Stomach smooth muscle (tissue), 2 donors: ENCODE data around the gene RTL5.

Experiments
- H3K27ac ChIP-seq: one replicate; pipeline ENCODE4 v1.7.0; 2013; ENCODE audit warnings: mild to moderate bottlenecking, low read length, inconsistent platforms
- H3K27me3 ChIP-seq, 2 donors: one replicate each; pipeline ENCODE4 v1.7.0; 2013; ENCODE audit warnings: low read length in 2 of 2; ENCODE audit not compliant: insufficient read depth in 2 of 2, control insufficient read depth in 1 of 2
- H3K36me3 ChIP-seq, 2 donors: one replicate each; pipeline ENCODE4 v1.7.0; 2013; ENCODE audit warnings: low read length in 2 of 2; ENCODE audit not compliant: control insufficient read depth in 2 of 2, insufficient read depth in 2 of 2
- H3K4me1 ChIP-seq: one replicate; pipeline ENCODE4 v1.7.0; 2013; ENCODE audit warnings: low read length; ENCODE audit not compliant: control insufficient read depth, insufficient read depth
- H3K4me3 ChIP-seq, 2 donors: one replicate each; pipeline ENCODE4 v1.7.0; 2013; ENCODE audit warnings: low read length in 2 of 2
- H3K9ac ChIP-seq, 2 donors: one replicate each; pipeline ENCODE4 v1.7.0; 2013; ENCODE audit warnings: low read length in 2 of 2, mild to moderate bottlenecking in 1 of 2
- H3K9me3 ChIP-seq, 2 donors: one replicate each; pipeline ENCODE4 v1.7.0; 2013; ENCODE audit warnings: low read length in 2 of 2; ENCODE audit not compliant: control insufficient read depth in 2 of 2
- donor health status: healthy.
- donor health status: Pancreatic carcinoma.

RTL5 gene

DNA sequence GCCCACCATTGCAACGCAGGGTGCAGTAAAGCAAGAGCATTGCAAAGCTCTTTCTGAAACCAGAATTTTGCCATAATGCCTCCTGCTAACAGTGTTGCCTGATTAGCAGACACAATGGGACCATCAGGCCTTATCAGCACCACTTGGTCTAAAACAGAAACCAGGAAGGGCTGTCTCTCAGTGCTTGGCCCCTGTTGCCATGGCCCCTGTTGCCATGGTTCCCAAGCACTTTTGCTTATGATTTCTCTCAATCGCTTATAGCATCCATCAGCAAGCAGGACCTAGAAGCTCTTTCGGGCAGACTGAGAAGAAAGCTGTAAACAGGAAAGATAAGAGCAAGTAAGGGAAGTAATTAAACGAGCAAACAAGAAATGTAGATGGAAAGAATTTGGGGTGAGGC is 36.8 kb downstream of the RTL5 start:
- no peaks in the 10 kb centered on the region for H3K9me3 ChIP-seq

DNA sequence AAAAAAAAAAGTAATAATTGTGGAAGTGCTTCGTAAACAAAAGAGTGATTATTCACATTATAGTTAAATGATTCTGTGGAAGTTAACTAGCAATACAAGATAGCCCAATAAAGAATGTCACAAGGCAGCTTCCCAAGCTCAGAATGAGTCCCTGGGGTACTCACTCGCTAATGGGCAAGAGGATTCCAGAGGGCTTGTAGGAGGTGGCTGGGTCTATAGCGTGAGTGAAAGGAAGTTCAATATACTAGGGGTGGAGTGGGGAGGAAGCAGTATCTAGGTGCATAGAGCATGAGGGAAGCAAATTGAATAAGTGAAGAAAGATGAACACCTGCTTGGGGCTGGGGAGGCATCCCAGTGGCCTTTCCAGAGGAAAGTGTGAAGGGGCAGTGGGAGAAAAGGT is 42.5 kb downstream of the RTL5 start:
- no peaks in the 10 kb centered on the region for H3K36me3 ChIP-seq
- no peaks in the 10 kb centered on the region for H3K9me3 ChIP-seq
- H3K27ac ChIP-seq, result no peak overlapping the region
- no peak overlapping the region for H3K4me3 ChIP-seq
- H3K27me3 ChIP-seq, result peaks cover 0 to 7% of the 10 kb centered on the region in 2 donors
- H3K9ac ChIP-seq, result no peak overlapping the region
- peaks cover under 1% of the 10 kb centered on the region for H3K4me1 ChIP-seq

More for the DNA sequence above, 36.8 kb downstream of the RTL5 start:
- Histone ChIP-seq H3K4me1 (no peaks in the 10 kb centered on the region), H3K27me3 (peaks cover 0 to 9% of the 10 kb centered on the region in 2 donors), H3K36me3 (no peaks in the 10 kb centered on the region), H3K4me3 (no peak overlapping the region), H3K27ac (no peak overlapping the region), H3K9ac (no peak overlapping the region)

DNA sequence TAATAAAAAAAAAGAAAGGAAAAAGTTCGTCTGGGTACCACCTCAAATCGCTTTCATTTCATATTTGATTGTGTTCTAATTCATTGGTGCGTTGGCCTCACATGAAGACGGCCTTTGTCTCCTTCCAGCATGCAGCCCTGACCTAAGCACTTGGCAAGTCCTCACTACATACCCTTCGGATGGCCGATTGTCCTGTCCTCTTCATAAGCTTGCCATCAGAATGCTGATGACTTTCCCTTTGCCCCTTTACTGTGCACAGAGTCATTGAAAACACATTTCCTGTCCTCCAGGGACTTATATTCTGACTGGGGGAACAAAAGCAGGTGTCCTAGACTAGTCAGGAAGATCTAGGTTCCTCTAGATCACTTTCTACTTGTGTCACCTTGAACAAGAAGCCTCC is 43.0 kb downstream of the RTL5 start:
- Histone ChIP-seq H3K27ac (no peak overlapping the region), H3K27me3 (peaks cover 0 to 8% of the 10 kb centered on the region in 2 donors), H3K9ac (no peak overlapping the region), H3K9me3 (no peaks in the 10 kb centered on the region), H3K4me3 (no peak overlapping the region), H3K36me3 (no peaks in the 10 kb centered on the region), H3K4me1 (peaks cover 3% of the 10 kb centered on the region)

- no peaks in the 10 kb centered on the region for H3K36me3 ChIP-seq
These were observed 44.7 kb downstream of the RTL5 start for GRCh38 chrX:72086995-72087394.

DNA sequence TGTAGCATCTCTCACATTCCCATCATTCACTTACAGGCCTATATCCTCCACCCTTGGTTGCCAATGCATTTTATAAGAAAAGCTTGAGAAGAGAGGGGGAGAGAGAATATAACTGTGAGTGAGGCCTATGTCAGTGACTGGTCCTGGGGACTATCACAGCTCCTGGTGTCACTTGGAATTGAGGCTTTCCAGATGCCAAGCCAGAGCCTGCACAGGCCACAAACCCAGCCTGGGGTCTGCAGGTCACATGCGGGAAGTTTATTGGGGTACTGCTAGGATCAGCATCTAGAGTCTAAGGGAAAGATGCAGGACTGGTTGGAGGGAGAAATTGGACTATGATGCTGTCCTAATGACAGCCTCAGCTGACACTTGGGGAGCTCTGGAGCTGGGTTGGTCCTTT is 47.6 kb downstream of the RTL5 start:
- H3K9ac ChIP-seq, result no peak overlapping the region
- H3K27me3 ChIP-seq, result peaks cover 0 to 9% of the 10 kb centered on the region in 2 donors
- H3K4me3 ChIP-seq, result no peak overlapping the region

More at GRCh38 chrX:72086995-72087394, 44.7 kb downstream of the RTL5 start:
- H3K27me3 ChIP-seq, result peaks cover 0 to 6% of the 10 kb centered on the region in 2 donors
- H3K4me3 ChIP-seq, result no peak overlapping the region
- no peaks in the 10 kb centered on the region for H3K9me3 ChIP-seq
- no peak overlapping the region for H3K27ac ChIP-seq
- peaks cover 3% of the 10 kb centered on the region for H3K4me1 ChIP-seq
- H3K9ac ChIP-seq, result no peak overlapping the region

DNA sequence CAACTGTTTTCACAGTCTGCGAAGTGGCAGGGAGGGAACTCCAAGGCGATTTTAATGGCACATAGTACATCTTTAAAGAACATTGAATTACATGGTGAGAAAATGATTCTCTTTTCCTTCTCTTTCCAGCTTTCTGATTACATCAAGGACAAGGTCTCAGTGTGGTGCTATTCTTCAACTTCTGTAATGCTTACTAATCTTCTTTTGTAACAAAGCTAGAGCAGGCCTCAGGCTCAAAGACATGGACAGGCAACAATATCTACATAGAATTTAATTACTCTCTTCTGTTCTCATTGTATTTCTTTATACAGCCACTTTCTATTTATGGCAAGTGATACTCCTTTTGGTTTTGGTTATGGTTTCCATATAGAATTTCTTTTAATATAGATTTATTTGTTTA is 48.4 kb downstream of the RTL5 start:
- H3K36me3 ChIP-seq, result no peaks in the 10 kb centered on the region
- H3K4me3 ChIP-seq, result no peak overlapping the region
- no peak overlapping the region for H3K27ac ChIP-seq
- no peaks in the 10 kb centered on the region for H3K9me3 ChIP-seq
- H3K27me3 ChIP-seq, result peaks cover 0 to 9% of the 10 kb centered on the region in 2 donors
- peaks cover 9% of the 10 kb centered on the region for H3K4me1 ChIP-seq
- no peak overlapping the region for H3K9ac ChIP-seq

More for the DNA sequence above, 47.6 kb downstream of the RTL5 start:
- H3K36me3 ChIP-seq, result no peaks in the 10 kb centered on the region
- peaks cover 9% of the 10 kb centered on the region for H3K4me1 ChIP-seq
- no peak overlapping the region for H3K27ac ChIP-seq
- H3K9me3 ChIP-seq, result no peaks in the 10 kb centered on the region

GRCh38 chrX:72081605-72082320 is 50.0 kb downstream of the RTL5 start:
- peaks cover 13% of the 10 kb centered on the region for H3K4me1 ChIP-seq
- H3K9me3 ChIP-seq, result no peaks in the 10 kb centered on the region
- peaks cover 0 to 13% of the 10 kb centered on the region in 2 donors for H3K27me3 ChIP-seq
- H3K27ac ChIP-seq, result no peak overlapping the region
- no peak overlapping the region for H3K9ac ChIP-seq
- peak overlapping the region in 1 of 2 donors; percentile 35 for H3K4me3 ChIP-seq
- H3K36me3 ChIP-seq, result no peaks in the 10 kb centered on the region

DNA sequence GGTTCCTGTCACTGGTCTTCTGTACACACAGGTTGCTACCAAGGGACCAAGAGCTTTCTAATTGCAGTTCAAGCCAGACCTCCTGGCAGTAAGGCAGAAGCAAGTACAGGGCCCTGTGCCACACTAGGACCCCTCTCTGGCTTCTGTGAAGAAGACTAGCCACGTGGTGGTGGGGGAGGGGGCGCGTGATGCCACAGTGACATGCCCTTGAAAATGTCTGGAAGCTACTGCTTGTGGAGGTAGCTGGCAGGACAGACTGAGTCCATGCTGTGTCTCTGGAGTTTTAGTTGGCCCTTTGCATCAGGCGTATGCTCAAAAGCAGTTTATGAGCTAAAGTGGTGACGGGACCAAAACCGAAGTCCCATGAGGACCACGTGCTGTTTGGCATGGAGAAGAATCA is 50.9 kb downstream of the RTL5 start:
- peaks cover 0 to 17% of the 10 kb centered on the region in 2 donors for H3K27me3 ChIP-seq
- H3K9me3 ChIP-seq, result no peaks in the 10 kb centered on the region
- H3K9ac ChIP-seq, result no peak overlapping the region
- peaks cover 13% of the 10 kb centered on the region for H3K4me1 ChIP-seq
- no peaks in the 10 kb centered on the region for H3K36me3 ChIP-seq
- H3K27ac ChIP-seq, result no peak overlapping the region
- no peak overlapping the region for H3K4me3 ChIP-seq

DNA sequence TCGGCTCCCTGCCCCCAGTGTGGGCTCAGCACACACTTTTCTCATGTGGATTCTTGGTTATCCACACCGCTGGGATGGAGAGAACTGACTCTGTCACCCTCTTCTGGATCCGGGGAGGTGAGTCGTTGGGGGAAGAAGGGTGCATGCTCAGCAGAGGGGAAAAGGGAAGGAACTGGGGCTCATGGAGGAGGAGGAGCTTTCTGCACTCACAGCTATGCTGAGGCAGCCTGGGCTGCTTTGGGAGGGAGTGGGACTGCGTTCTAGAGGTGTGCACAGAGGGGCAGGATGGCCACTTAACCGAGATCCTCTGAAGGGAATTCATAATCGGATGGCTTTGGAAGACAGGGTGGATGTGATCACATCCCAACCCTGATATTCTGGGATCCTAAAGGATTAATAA is 51.6 kb downstream of the RTL5 start:
- Histone ChIP-seq H3K36me3 (no peaks in the 10 kb centered on the region), H3K4me3 (peak overlapping the region in 1 of 2 donors; percentile 40), H3K27ac (peak overlapping the region; percentile 18), H3K9me3 (no peaks in the 10 kb centered on the region), H3K27me3 (peaks cover 0 to 20% of the 10 kb centered on the region in 2 donors), H3K4me1 (peaks cover 13% of the 10 kb centered on the region), H3K9ac (no peak overlapping the region)

DNA sequence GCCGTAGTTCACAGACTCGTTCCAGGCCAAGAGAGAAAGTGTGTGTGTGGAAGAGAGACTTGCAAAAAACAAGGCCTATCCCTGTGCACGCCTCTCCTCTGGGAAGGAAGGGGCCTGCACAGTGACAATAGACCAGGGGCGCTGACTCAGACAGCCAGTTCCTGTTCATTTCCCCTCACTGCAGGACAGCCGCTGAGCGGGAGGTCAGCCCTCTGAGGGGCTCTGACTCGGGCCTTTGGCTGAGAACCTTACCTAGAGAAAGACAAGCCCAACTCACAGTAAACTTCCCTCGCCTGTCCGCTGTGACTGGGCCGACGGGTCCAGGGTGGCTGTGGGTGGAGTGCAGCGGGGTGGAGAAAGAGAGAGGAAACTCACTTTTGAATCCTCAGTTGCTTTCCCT is 52.1 kb downstream of the RTL5 start:
- Histone ChIP-seq H3K27me3 (peaks cover 0 to 20% of the 10 kb centered on the region in 2 donors), H3K4me1 (peaks cover 13% of the 10 kb centered on the region), H3K9me3 (no peaks in the 10 kb centered on the region), H3K4me3 (peak overlapping the region in 1 of 2 donors; percentile 40), H3K9ac (no peak overlapping the region), H3K27ac (peak overlapping the region; percentile 18), H3K36me3 (no peaks in the 10 kb centered on the region)

DNA sequence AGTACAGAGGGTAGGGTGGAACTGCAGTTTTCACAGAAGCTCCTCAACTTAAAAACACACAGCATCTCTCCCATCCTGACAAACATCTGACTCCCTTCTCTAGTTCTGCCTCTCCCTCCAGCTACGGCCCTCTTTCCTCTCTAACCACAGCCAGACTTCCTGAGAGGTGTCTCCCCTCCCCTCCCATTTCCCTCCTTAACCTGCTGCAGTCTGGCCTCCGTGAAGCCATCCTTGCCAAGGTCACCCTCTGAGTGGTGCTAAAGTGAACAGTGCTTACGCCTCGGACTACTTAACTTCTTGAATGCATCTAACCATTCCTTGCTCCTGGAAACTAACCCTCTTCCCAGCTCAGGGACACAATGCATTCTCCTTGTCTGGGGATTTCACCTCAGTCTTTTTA is 53.3 kb downstream of the RTL5 start:
- no peak overlapping the region for H3K4me3 ChIP-seq
- no peak overlapping the region for H3K27ac ChIP-seq
- peaks cover 10% of the 10 kb centered on the region for H3K4me1 ChIP-seq
- no peaks in the 10 kb centered on the region for H3K9me3 ChIP-seq
- H3K36me3 ChIP-seq, result no peaks in the 10 kb centered on the region
- H3K9ac ChIP-seq, result no peak overlapping the region
- peaks cover 0 to 21% of the 10 kb centered on the region in 2 donors for H3K27me3 ChIP-seq
